ENCODE measurements around the gene GABPA.
"Not testable (repeated sequence)": the region's sequence is repeated elsewhere in the genome, so short reads cannot be mapped to it uniquely, and the experiment has no call there.

GABPA gene

GRCh38 chr21:25735646-25736597, 1.1 kb downstream of the GABPA start:
- H3K4me3 ChIP-seq (ENCODE audit: low read depth, low read length): peak overlapping the region; percentile 98

GRCh38 chr21:25737421-25737820, 2.6 kb downstream of the GABPA start:
- no peak overlapping the region for H3K4me3 ChIP-seq (ENCODE audit: low read depth, low read length)

- no peak overlapping the region for H3K4me3 ChIP-seq (ENCODE audit: low read depth, low read length)
Measured at GRCh38 chr21:25742900-25743299, 8.1 kb downstream of the GABPA start.

- no peak overlapping the region for H3K4me3 ChIP-seq (ENCODE audit: low read depth, low read length)
Measured at GRCh38 chr21:25744854-25745253, 10.1 kb downstream of the GABPA start.

GRCh38 chr21:25750085-25750484, 15.3 kb downstream of the GABPA start:
- no peak overlapping the region for H3K4me3 ChIP-seq (ENCODE audit: low read depth, low read length)

- no peak overlapping the region for H3K4me3 ChIP-seq (ENCODE audit: low read depth, low read length)
Measured at GRCh38 chr21:25752416-25752815, 17.6 kb downstream of the GABPA start.

GRCh38 chr21:25756190-25756932, 21.6 kb downstream of the GABPA start:
- H3K4me3 ChIP-seq (ENCODE audit: low read depth, low read length): no peak overlapping the region

GRCh38 chr21:25757531-25757930, 22.8 kb downstream of the GABPA start:
- no peak overlapping the region for H3K4me3 ChIP-seq (ENCODE audit: low read depth, low read length)

- no peak overlapping the region for H3K4me3 ChIP-seq (ENCODE audit: low read depth, low read length)
Measured at GRCh38 chr21:25759573-25759972, 24.8 kb downstream of the GABPA start.

- no peak overlapping the region for H3K4me3 ChIP-seq (ENCODE audit: low read depth, low read length)
Measured at GRCh38 chr21:25760061-25760460, 25.3 kb downstream of the GABPA start.

- H3K4me3 ChIP-seq (ENCODE audit: low read depth, low read length): no peak overlapping the region
Measured at GRCh38 chr21:25760677-25761076, 25.9 kb downstream of the GABPA start.

- no peak overlapping the region for H3K4me3 ChIP-seq (ENCODE audit: low read depth, low read length)
Measured at GRCh38 chr21:25764065-25764464, 29.3 kb downstream of the GABPA start.

- no peak overlapping the region for H3K4me3 ChIP-seq (ENCODE audit: low read depth, low read length)
Measured at GRCh38 chr21:25767921-25768320, 33.1 kb downstream of the GABPA start.

- H3K4me3 ChIP-seq (ENCODE audit: low read depth, low read length): no peak overlapping the region
Measured at GRCh38 chr21:25772686-25773085, 37.9 kb downstream of the GABPA start.

- no peak overlapping the region for H3K4me3 ChIP-seq (ENCODE audit: low read depth, low read length)
Measured at GRCh38 chr21:25776440-25776839, 41.7 kb downstream of the GABPA start.

- H3K4me3 ChIP-seq (ENCODE audit: low read depth, low read length): not testable (repeated sequence)
Measured at GRCh38 chr21:25778126-25778875, 43.5 kb downstream of the GABPA start.

GRCh38 chr21:25788677-25789076, 53.9 kb downstream of the GABPA start:
- H3K4me3 ChIP-seq (ENCODE audit: low read depth, low read length): no peak overlapping the region

- no peak overlapping the region for H3K4me3 ChIP-seq (ENCODE audit: low read depth, low read length)
Measured at GRCh38 chr21:25790122-25790877, 55.5 kb downstream of the GABPA start.

- H3K4me3 ChIP-seq (ENCODE audit: low read depth, low read length): no peak overlapping the region
Measured at GRCh38 chr21:25790878-25791204, 56.1 kb downstream of the GABPA start.

GRCh38 chr21:25791319-25791718, 56.5 kb downstream of the GABPA start:
- H3K4me3 ChIP-seq (ENCODE audit: low read depth, low read length): no peak overlapping the region
